HepG2 (cell line): ENCODE data around the gene ANKZF1. TPM values are rescaled to one million over a fixed set of nuclear protein-coding genes. Genes with fewer than 3 reads are reported as not detected.
A peak's percentile ranks its signal among the peaks of the same experiment; 100 is the strongest.

ENCODE experiments used
- ATRX ChIP-seq: sonication (generic); formaldehyde crosslinking; IDR thresholded peaks from 2 replicates; pipeline ENCODE4 v1.4.0; 2020; ENCODE audit warnings: missing genetic modification reagents, borderline replicate concordance
- BORCS8-MEF2B ChIP-seq: sonication (generic); formaldehyde crosslinking; IDR thresholded peaks from 2 replicates; pipeline ENCODE4 v1.8.0; 2022; ENCODE audit warnings: mild to moderate bottlenecking, missing genetic modification reagents
- CTCF ChIP-seq: sonication (generic); formaldehyde crosslinking; IDR thresholded peaks from 2 replicates; pipeline ENCODE4 v1.5.0; 2020; ENCODE audit warnings: mild to moderate bottlenecking, missing genetic modification reagents, moderate library complexity
- FOXP4 ChIP-seq: sonication (generic); formaldehyde crosslinking; IDR thresholded peaks from 2 replicates; pipeline ENCODE4 v1.4.0; 2020; ENCODE audit warnings: missing genetic modification reagents
- GLI4 ChIP-seq: sonication (generic); formaldehyde crosslinking; IDR thresholded peaks from 2 replicates; pipeline ENCODE4 v1.5.1; 2020; ENCODE audit warnings: missing genetic modification reagents, mild to moderate bottlenecking, moderate library complexity, borderline replicate concordance
- HDAC1 ChIP-seq: sonication (generic); formaldehyde crosslinking; IDR thresholded peaks from 2 replicates; pipeline ENCODE4 v1.5.1; 2020; ENCODE audit warnings: mild to moderate bottlenecking, missing genetic modification reagents
- JUND ChIP-seq: sonication (generic); formaldehyde crosslinking; IDR thresholded peaks from 2 replicates; pipeline ENCODE4 v1.8.0; 2022; ENCODE audit warnings: mild to moderate bottlenecking, missing genetic modification reagents
- MXD1 ChIP-seq: sonication (generic); formaldehyde crosslinking; IDR thresholded peaks from 2 replicates; pipeline ENCODE4 v1.4.0; 2020; ENCODE audit warnings: mild to moderate bottlenecking, missing genetic modification reagents
- PCBP1 ChIP-seq: fragments of 200-400 bp; formaldehyde crosslinking; IDR thresholded peaks from 2 replicates; pipeline ENCODE4 v1.6.1; 2017; ENCODE audit warnings: mild to moderate bottlenecking, low read depth, low read length, borderline replicate concordance
- POLR2AphosphoS5 ChIP-seq: IDR thresholded peaks from 2 replicates; pipeline ENCODE4 v1.6.1; 2012; ENCODE audit warnings: low read depth, low read length
- SP1 ChIP-seq, 2 experiments: fragments of 450-650 bp in 1 of 2; sonication (generic) in 1 of 2; formaldehyde crosslinking in 1 of 2; IDR thresholded peaks; 2 replicates each; pipeline versions ENCODE4 v1.4.0 to v1.6.1; 2016 to 2020; ENCODE audit warnings: missing genetic modification reagents in 1 of 2
- TBX3 ChIP-seq: fragments of 450-650 bp; IDR thresholded peaks from 2 replicates; pipeline ENCODE4 v1.6.1; 2017; ENCODE audit warnings: antibody characterized with exemption, mild to moderate bottlenecking, inconsistent platforms, borderline replicate concordance
- TOPORS ChIP-seq: sonication (generic); formaldehyde crosslinking; IDR thresholded peaks from 2 replicates; pipeline ENCODE4 v1.8.0; 2023; ENCODE audit warnings: mild to moderate bottlenecking, missing genetic modification reagents
- ZBTB46 ChIP-seq: sonication (generic); formaldehyde crosslinking; IDR thresholded peaks from 2 replicates; pipeline ENCODE4 v1.4.0; 2020; ENCODE audit warnings: mild to moderate bottlenecking, missing genetic modification reagents, borderline replicate concordance
- ZNF124 ChIP-seq: sonication (generic); formaldehyde crosslinking; IDR thresholded peaks from 2 replicates; pipeline ENCODE4 v1.4.0; 2020; ENCODE audit warnings: missing genetic modification reagents
- ZNF160 ChIP-seq: sonication (generic); formaldehyde crosslinking; IDR thresholded peaks from 2 replicates; pipeline ENCODE4 v1.8.0; 2022; ENCODE audit warnings: mild to moderate bottlenecking, inconsistent platforms, missing genetic modification reagents
- ZNF383 ChIP-seq: sonication (generic); formaldehyde crosslinking; IDR thresholded peaks from 2 replicates; pipeline ENCODE4 v1.4.0; 2020; ENCODE audit warnings: missing genetic modification reagents, mild to moderate bottlenecking, borderline replicate concordance
- ZNF432 ChIP-seq: sonication (generic); formaldehyde crosslinking; IDR thresholded peaks from 2 replicates; pipeline ENCODE4 v1.5.0; 2020; ENCODE audit warnings: missing genetic modification reagents, mild to moderate bottlenecking, borderline replicate concordance
- ZNF446 ChIP-seq: sonication (generic); formaldehyde crosslinking; IDR thresholded peaks from 2 replicates; pipeline ENCODE4 v1.5.0; 2020; ENCODE audit warnings: mild to moderate bottlenecking, missing genetic modification reagents
- ZNF598 ChIP-seq: sonication (generic); formaldehyde crosslinking; IDR thresholded peaks from 2 replicates; pipeline ENCODE4 v1.5.1; 2020; ENCODE audit warnings: mild to moderate bottlenecking, missing genetic modification reagents, borderline replicate concordance
- ZNF773 ChIP-seq: sonication (generic); formaldehyde crosslinking; IDR thresholded peaks from 2 replicates; pipeline ENCODE4 v1.4.0; 2020; ENCODE audit warnings: missing genetic modification reagents, borderline replicate concordance
- polyA plus RNA-seq, 8 experiments: library from polyadenylated mRNA; depleted of rRNA in 3 of 8; stranded (reverse) in 7 of 8; unstranded in 1 of 8; fragments of >200 nt; fragmentation: Illumina TruSeq in 4 of 8; extraction: Trizol in 4 of 8; gene quantifications; 2 replicates each; pipeline versions ENCODE4 v1.2.1 to v1.2.3, GENCODE V29; 2011 to 2016; ENCODE audit warnings: low read depth in 4 of 8, missing spikeins in 1 of 8, mixed read lengths in 1 of 8; ENCODE audit not compliant: insufficient read depth in 1 of 8
- total RNA-seq, 5 experiments: library from RNA; depleted of rRNA; stranded (reverse); fragments of >200 nt; fragmentation: Illumina TruSeq; extraction: Trizol; gene quantifications; 2 replicates each; pipeline ENCODE4 v1.2.3, GENCODE V29; 2016; ENCODE audit warnings: low read depth in 1 of 5

ANKZF1 gene
- total and polyA plus RNA-seq, 2 of the 13 experiments (the other 11 are each of a cell fraction or from before 2014, with no cell fraction given), result 25.3 to 128 TPM

DNA sequence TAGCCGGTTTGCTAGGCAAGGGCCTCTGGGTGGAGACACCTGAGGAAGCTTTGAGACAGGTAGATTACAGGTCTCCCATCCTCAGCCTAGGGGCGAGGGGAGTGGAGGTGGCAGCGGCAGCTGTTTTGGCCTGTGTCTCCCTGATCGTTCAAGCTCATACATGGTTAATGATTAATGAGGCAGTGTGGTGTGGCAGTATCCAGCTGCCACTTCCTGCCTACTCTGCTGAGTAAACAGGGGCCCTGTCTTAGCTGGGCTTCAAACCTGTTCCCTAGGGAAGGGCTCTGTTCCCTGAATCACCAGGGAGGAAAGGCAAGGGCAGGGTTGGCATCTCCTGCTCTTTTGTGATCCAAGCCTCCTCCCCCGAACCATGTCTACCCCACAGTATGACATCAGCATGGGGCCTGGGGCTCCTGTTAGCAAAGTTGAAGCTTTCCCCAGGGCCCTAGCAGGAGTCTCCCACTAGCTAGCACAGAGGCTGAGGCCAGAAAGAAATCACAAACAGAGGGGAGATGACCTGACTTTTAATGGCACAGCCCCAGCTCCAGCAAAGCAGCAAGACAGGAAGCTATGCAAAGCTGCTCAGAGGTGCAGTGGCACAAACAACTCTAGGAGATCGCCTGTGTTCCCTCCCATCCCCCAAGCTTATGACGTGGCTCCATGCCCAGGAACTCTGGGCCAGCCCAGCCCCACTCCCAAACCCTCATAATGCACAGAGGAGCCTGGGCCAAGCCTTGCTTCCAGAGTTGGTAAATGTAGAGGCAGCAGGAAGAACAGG is 19.8 kb downstream of the ANKZF1 start (continued):
- no peak for TF ChIP-seq CTCF (CRISPR knock-in tag)
- TF ChIP-seq POLR2AphosphoS5, result peak; percentile 67
- no peak for TF ChIP-seq TBX3
- no peak for TF ChIP-seq ATRX
- peak; percentile 86 for TF ChIP-seq HDAC1
- TF ChIP-seq GLI4 (CRISPR knock-in tag), result no peak; the same call in 1 of the 2 replicates
- no peak for TF ChIP-seq JUND (CRISPR knock-in tag)
- TF ChIP-seq TOPORS (CRISPR knock-in tag), result peak; percentile 78; the same call in 1 of the 2 replicates
- no peak; the same call in 1 of the 2 replicates for TF ChIP-seq ZNF383 (CRISPR knock-in tag)
- TF ChIP-seq MXD1 (CRISPR knock-in tag), result no peak
- TF ChIP-seq ZNF432 (CRISPR knock-in tag), result no peak
- TF ChIP-seq SP1 (IDR thresholded peaks at IDR 0.05), result no peak
- TF ChIP-seq SP1 (CRISPR knock-in tag; IDR thresholded peaks at IDR 0.05), result no peak
- 0 out of 2 replicates have a peak, but pooled peaks have one; percentile 10 for TF ChIP-seq ZNF124 (CRISPR knock-in tag)
- no peak for TF ChIP-seq ZNF446 (CRISPR knock-in tag)
- TF ChIP-seq ZNF160 (CRISPR knock-in tag), result 0 out of 2 replicates have a peak, but pooled peaks have one; percentile 9
- peak; percentile 95; the same call in 1 of the 2 replicates for TF ChIP-seq ZNF598 (CRISPR knock-in tag)
- TF ChIP-seq BORCS8-MEF2B (CRISPR knock-in tag), result peak; percentile 81; the same call in 1 of the 2 replicates
- no peak for TF ChIP-seq ZBTB46 (CRISPR knock-in tag)
- TF ChIP-seq FOXP4, result peak; percentile 86
- no peak for TF ChIP-seq ZNF773 (CRISPR knock-in tag)
- no peak for TF ChIP-seq PCBP1
